NCI-H1417 treated with DMSO at 0.1 percent for 48 hours (cell line): ENCODE data around the gene P2RY2.

Source experiments
- DNase-seq: peaks from one replicate; lab custom pipeline; 2025; lab: John Stamatoyannopoulos, UW

The P2RY2 gene

GRCh38 chr11:73205661-73206343 lies 12.3 kb upstream of the P2RY2 start:
- no peak for DNase-seq

GRCh38 chr11:73206801-73207200 lies 11.3 kb upstream of the P2RY2 start:
- DNase-seq, result no peak

GRCh38 chr11:73209892-73210291 lies 8.2 kb upstream of the P2RY2 start:
- no peak for DNase-seq

DNA sequence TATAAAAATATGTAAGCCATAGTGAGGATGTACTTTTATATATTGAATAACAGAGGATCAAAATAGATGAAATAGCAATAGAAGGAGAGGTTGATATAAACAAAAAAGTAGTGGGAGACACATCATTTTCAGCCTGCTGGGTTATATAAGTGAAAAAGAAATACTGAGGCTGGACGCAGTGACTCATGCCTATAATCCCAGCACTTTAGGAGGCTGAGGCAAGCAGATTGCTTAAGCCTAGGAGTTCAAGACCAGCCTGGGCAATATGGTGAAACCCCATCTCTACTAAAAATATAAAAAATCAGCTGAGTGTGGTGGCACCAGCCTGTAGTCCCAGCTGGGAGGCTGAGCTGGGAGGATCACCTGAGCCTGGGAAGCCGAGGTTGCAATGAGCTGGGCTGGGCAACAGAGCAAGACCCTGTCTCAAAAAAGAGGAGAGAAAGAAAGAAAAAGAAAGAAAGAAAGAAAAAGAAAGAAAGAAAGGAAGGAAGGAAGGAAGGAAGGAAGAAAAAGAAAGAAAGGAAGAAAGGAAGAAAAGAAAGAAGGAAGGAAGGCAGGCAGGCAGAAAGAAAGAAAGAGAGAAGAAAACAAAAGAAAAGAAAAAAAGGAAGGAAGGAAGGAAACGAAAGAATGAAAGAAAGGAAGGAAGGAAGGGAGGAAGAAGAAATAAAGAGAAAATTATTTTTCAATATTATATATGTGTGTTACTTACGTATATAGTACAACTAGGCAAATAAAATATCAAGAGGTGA lies 7.0 kb upstream of the P2RY2 start:
- DNase-seq, result no peak

GRCh38 chr11:73213196-73214143 lies 4.6 kb upstream of the P2RY2 start:
- DNase-seq, result no peak

DNA sequence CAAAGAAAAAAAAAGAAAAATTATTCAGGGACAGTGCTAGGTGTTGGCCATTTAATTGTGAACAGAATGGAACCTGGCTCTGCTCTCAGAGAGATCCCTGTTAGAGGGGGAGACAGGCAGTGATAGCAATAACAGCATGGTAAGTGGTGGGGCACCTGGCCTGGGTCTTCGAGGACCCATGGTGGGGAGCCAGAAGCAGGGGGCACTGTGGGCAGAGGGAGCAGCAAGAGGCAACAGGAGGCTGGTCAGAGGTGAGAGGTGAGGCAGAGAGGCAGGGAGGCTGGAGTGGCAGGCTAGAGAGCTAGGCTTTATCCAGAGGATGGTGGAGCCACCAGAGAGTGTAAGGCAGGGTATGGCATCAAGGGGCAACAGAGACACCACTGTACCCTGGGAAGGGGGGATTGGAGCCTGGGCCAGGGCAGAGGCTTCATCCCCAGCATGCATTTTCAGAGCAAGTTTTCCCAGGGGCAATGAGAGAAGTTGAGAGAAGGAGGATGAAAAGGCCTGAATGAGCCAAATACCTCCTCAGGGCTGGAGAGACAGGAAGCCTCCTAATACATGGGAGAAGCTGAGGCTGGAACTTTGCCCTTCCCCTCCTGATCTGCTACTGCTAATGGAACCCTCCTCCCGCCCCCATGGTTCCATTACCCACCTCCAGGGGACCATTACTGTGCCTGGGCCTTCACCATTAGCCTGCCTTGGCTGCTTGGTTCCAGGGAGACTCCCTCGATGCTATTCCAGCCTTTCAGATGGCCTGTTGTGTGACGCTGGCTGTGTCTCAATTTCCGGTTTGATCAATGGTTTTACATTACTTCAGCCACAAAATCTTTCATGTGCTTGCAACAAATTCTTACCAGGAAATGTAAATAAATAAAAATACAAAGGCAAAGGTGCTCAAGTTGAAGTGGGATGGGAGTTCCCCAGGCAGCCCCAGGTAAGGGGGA lies 2.6 kb upstream of the P2RY2 start:
- no peak for DNase-seq

DNA sequence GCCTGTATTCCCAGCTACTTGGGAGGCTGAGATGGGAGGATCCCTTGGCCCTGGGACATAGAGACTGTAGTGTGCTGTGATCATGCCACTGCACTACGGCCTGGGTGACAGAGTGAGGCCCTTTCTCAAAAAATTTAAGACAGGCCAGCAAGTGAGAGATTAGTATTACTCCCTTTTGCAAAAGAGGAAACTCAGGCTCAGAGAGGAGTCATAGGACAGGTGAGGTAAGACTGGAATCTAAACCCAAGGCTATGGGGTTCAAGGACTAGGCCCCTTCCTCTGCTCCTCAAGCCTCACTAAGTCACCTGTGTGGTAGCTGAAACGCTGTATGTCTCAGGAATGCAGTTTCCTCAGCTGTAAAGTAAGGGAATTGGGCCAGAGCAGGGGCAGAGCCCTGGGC lies 1.6 kb upstream of the P2RY2 start:
- DNase-seq, result no peak

- DNase-seq, result no peak
These were observed 811 bp upstream of the P2RY2 start for GRCh38 chr11:73217131-73217809.

- DNase-seq, result no peak
These were observed 323 bp upstream of the P2RY2 start for GRCh38 chr11:73217810-73218105.

DNA sequence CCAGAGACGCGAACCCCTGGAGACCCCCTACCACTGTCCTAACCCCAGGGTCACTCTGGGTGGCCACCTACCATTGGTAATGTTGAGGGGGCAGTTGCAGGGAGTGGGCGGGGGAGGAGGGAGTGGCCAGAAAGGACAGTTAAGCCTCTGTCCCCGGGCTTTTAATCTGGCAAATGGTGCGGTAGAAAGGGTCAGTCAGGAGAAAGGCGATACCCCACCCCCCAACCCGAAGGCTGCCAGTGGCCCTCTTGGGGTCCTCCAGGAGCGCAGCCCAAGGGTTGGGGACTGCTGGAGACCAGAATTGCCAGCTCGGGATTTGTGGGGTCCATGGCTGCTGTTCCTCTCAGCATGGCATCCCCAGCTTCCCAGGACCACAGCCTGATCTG lies 742 bp downstream of the P2RY2 start:
- no peak for DNase-seq

DNA sequence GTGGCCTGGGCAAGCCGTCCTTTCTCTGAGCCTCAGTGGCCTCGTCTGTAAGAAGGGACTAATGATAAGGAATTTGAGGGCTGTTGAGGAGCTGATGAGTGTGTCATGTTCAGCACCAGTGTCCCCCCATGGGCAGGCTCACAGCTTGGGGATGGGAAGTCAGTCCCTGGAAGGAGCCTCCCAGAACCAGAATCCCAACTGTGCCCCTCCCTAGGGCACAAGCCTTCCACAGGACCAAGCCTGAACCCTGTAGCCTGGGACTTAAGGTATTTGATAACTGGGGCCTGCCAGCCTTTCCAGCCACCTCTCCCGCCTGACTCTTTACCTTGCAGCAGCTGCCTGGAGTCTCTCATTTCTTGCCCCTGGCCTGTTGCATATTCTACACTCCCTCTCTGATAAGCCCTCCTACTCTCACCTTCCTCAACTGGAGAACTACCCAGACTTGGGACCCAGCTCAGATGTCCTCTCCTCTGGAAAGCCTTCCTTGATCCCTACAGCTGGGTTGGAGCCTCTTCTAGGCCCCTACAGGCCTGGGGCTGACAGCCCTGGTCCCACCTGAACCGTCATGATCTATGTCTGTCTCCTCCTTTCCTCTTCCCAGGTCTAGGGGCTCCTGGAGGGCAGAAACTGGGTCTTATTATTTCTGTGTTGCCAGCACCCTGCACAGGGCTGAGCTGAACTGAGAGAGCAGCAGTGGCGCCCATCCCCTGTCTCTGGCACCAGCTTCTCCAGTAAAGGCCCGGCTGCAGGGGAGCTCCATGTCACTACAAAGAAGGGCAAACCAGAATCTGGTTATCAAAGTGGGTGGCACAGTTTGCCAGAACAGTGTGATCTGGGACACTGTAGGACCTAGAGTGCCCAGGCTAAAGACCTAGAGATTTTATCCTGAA lies 1.6 kb downstream of the P2RY2 start:
- no peak for DNase-seq

GRCh38 chr11:73221451-73221850 lies 3.4 kb downstream of the P2RY2 start:
- DNase-seq, result no peak

GRCh38 chr11:73221996-73222395 lies 3.9 kb downstream of the P2RY2 start:
- DNase-seq, result no peak

GRCh38 chr11:73223998-73224730 lies 6.1 kb downstream of the P2RY2 start:
- no peak for DNase-seq

DNA sequence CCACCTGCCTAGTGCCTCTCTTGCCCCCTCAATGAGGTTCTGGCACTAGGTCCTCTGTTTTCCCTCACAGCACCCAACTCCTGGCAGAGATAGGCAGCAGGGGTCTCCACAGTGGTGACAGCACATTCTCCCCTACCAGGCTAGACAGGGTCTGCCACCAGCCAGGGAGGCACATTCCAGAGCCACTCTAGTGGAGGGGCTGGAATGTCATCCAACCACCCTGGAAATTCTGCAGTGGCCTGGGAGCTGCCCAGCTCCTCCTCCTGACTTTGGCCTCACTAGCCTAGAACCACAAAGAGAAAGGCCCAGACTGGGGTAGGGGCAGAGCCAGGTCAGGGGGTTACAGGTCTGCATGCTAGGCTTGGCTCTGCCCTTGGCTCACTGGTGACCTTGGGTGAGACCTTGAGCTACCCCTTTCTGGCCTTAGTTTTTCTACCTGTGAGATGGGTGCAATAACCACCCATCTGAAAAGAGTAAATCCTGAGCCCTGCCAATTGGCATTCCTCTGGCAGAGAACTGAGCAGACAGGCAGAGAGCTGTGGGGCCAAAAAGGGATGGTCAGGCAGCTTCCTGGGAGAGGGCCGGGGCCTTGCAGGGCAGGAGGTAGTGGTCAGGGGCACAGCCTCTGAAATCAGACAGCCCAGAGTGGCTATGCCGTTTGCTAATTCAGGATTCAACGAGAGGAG lies 7.1 kb downstream of the P2RY2 start:
- DNase-seq, result no peak

DNA sequence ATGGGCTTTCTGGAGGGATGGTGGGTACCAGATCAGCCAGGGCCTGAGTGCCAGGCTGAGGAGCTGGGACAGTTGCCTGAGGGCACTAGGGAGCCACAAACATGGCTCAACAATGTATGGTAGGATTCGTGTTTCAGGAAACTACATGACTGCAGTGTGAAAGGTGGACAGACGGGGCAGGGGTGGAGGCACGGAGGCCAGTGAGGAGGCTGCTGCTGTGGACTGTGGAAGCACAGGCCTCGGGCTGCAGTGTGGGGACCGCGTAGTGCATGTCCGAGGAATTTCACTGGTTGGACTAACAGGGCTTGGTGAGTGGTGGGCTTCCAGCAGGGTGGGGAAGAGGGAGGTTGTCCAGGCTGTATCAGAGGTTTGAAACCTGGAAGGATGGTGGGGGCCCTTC lies 7.8 kb downstream of the P2RY2 start:
- no peak for DNase-seq

DNA sequence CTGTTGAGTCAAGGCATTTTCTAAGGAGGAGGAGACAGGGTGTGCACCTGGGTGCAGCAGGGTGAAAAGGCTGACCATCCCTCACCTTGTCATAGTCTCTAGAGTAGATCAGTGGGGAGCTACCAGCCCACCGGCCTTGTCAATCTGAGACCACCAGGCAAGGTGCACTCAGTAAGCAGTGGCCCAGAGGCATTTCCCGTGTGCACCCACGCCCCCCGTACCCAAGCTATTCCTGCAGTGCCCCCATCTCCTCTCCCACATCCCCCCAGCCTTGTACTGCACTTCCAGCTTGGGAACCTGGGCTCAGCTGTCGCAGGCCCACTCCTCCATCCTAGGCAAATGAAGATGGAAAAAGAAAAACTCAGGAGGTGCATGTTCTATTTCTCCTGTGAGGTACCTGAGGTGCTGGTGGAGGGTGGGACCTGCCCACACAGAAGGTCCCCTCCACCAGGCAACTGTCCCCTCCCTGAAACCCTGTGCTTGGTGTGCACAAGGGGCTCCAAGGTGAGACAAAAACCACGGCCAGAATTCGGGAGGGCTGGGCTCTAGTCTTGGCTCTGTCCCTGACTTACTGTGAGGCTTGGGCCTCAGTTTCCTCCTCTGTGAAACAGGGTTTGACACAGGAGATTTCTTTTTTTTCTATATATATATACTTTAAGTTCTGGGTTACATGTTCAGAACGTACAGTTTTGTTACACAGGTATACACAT lies 8.4 kb downstream of the P2RY2 start:
- no peak for DNase-seq

GRCh38 chr11:73227571-73228211 lies 9.6 kb downstream of the P2RY2 start:
- no peak for DNase-seq
